Peyer's patch (tissue), 4 donors: ENCODE measurements around the gene RSPH9. TPM values are rescaled to one million over a fixed set of nuclear protein-coding genes. Genes with fewer than 3 reads are reported as not detected.

Experiments used
- DNase-seq, 3 donors: peaks; one replicate each; pipeline ENCODE4 v3.0.0-alpha.2; 2017 to 2019
- H3K27ac ChIP-seq, 4 donors: fragments of 200-600 bp; sonication (generic); one replicate each; pipeline ENCODE4 v1.5.1; 2016 to 2019
- H3K27me3 ChIP-seq, 2 donors: fragments of 200-600 bp; sonication (generic); one replicate each; pipeline ENCODE4 v1.5.1; 2019
- H3K36me3 ChIP-seq, 3 donors: fragments of 200-600 bp; sonication (generic); one replicate each; pipeline ENCODE4 v1.5.1; 2016 to 2019
- H3K4me1 ChIP-seq, 4 donors: fragments of 200-600 bp; sonication (generic); one replicate each; pipeline ENCODE4 v1.5.1; 2016 to 2019
- H3K4me3 ChIP-seq, 4 donors: fragments of 200-600 bp; sonication (generic); 1 replicate in 3 of 4; 2 replicates in 1 of 4; pipeline ENCODE4 v1.5.1; 2016 to 2019; ENCODE audit warnings: mild to moderate bottlenecking in 1 of 4
- H3K9me3 ChIP-seq, 4 donors: fragments of 200-600 bp; sonication (generic); one replicate each; pipeline ENCODE4 v1.5.1; 2016 to 2019; ENCODE audit warnings: mild to moderate bottlenecking in 1 of 4
- CTCF ChIP-seq, 6 experiments: fragments of 450-650 bp in 4 of 6; fragments of 200-600 bp in 2 of 6; sonication (generic) in 1 of 6; IDR thresholded peaks; one replicate each; pipeline ENCODE4 v1.5.1; 2017 to 2019; ENCODE audit warnings: antibody characterized with exemption in 6 of 6, mild to moderate bottlenecking in 3 of 6, moderate library complexity in 1 of 6
- POLR2A ChIP-seq, 2 donors: fragments of 450-650 bp; IDR thresholded peaks; one replicate each; pipeline ENCODE4 v1.5.1; 2017; ENCODE audit warnings: antibody characterized with exemption in 2 of 2, mild to moderate bottlenecking in 2 of 2, moderate library complexity in 2 of 2
- total RNA-seq, 4 donors: library from RNA; depleted of rRNA; stranded (reverse); fragments of >200 nt; gene quantifications; one replicate each; pipeline ENCODE4 v1.1.0, GENCODE V29; 2016

RSPH9 gene
- total RNA-seq, 4 donors from 2014 or later, result 1.7 TPM; not detected in 3

GRCh38 chr6:43680308-43681200, 35.7 kb downstream of the RSPH9 start:
- Histone ChIP-seq H3K27me3 (no peaks in the 10 kb centered on the region), H3K9me3 (no peaks in the 10 kb centered on the region), H3K36me3 (peaks cover 0 to 58% (median 0%) of the 10 kb centered on the region in 3 donors), H3K4me1 (peaks cover 0 to 29% (median 1%) of the 10 kb centered on the region in 4 donors), H3K27ac (no peak overlapping the region), H3K4me3 (no peak overlapping the region)
- no peak for TF ChIP-seq CTCF (IDR thresholded peaks at IDR 0.05)
- TF ChIP-seq POLR2A (IDR thresholded peaks at IDR 0.05), result no peak
- no peak for DNase-seq

DNA sequence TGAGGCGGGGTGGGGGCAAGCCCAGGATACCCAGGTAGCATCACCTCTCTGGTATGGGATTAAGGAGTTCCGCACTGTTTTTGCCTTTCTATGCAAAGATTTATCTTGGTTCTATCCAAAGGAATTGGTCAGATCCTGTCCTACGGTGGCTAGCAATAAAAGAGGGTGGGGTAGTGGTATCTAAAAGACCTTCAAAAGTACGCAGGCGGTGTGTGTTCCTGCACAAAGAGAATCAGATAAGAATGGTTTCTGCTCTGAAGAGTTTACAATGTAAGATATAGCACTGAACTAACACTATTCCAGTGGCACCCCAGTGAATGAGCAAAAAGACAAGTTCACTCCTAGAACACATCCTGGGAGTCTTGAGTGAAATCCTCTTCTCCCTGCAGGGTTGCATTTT, 36.5 kb downstream of the RSPH9 start:
- H3K4me1 ChIP-seq, result peaks cover 0 to 37% (median 1%) of the 10 kb centered on the region in 4 donors
- no peaks in the 10 kb centered on the region for H3K27me3 ChIP-seq
- peaks cover 0 to 51% (median 0%) of the 10 kb centered on the region in 3 donors for H3K36me3 ChIP-seq
- H3K27ac ChIP-seq, result peak overlapping the region in 1 of 4 donors; percentile 31
- DNase-seq, result no peak
- no peak for TF ChIP-seq CTCF (IDR thresholded peaks at IDR 0.05)
- TF ChIP-seq POLR2A (IDR thresholded peaks at IDR 0.05), result no peak
- no peak overlapping the region for H3K4me3 ChIP-seq
- H3K9me3 ChIP-seq, result no peaks in the 10 kb centered on the region

DNA sequence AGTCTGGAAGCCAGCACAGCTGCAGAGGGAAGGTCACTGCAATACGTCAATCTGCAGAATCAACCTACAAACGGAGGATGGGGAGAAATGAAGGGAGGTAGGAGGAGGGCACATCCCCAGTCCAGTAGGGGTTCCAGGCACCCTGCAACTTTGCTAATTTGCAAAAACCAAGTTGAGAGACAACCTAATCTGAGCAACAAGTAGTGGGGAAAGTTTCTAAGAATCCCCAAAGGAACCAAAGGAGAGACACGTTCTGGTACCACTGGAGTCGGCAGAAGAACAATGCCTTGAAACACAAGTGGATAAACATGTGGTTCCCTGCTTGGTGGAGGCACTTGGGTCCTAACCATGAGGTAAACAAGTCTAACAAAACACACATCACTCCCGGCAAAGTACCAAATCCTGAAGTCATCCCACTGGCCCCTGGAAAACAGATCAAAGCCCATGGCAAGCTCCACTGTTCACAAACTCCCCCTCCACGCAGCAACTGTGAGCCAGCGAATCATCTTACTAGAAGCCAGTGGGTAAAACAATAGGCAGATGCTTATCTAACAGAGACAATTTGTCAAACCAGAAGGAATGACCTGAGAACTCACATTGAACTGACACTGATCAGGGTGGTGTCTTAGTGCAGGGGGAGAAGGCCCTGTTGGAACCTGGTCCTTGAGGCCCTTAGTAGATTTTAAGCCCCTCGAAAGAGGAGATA, 38.0 kb downstream of the RSPH9 start:
- H3K9me3 ChIP-seq, result no peaks in the 10 kb centered on the region
- no peaks in the 10 kb centered on the region for H3K27me3 ChIP-seq
- no peak overlapping the region for H3K27ac ChIP-seq
- no peak for DNase-seq
- H3K36me3 ChIP-seq, result peaks cover 0 to 35% (median 0%) of the 10 kb centered on the region in 3 donors
- TF ChIP-seq POLR2A (IDR thresholded peaks at IDR 0.05) (no peak), CTCF (IDR thresholded peaks at IDR 0.05) (no peak)
- peaks cover 4 to 45% (median 8%) of the 10 kb centered on the region in 4 donors for H3K4me1 ChIP-seq
- H3K4me3 ChIP-seq, result no peak overlapping the region

DNA sequence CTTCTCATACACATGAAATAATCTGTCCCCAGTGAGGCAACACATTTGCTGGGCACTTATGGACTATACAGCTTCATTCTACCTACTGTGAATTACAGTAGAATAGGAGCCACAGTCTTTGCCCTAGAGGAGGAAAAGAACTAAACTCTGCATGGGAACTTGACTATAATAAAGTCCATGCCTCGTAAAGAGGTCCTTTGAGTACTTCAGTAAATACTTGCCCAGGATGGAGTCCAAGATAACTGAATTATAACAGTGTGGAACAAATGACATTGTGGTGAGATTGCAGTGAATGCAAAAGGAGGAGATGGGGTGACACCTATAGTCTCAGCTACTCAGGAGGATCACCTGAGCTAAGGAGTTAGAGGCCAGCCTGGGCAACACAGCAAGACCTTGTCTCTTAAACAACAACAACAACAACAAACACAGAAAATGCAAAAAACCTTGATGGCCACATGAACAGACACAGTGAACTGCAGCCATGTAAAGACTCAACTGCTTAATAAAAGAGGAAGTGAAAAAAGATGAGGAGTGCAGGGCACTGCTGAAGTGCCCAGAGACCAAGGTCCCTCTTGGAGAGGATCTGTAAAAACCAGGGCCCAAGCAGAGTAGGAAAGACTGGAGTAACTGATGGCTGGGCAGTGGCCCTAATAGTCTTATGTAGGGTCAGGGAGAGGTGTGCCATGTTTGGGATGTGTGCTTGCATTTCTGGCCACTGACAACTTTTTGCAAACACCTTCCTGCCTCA, 39.0 kb downstream of the RSPH9 start:
- H3K4me3 ChIP-seq, result no peak overlapping the region
- H3K27me3 ChIP-seq, result no peaks in the 10 kb centered on the region
- peaks cover 0 to 25% (median 0%) of the 10 kb centered on the region in 3 donors for H3K36me3 ChIP-seq
- peaks cover 4 to 45% (median 9%) of the 10 kb centered on the region in 4 donors for H3K4me1 ChIP-seq
- no peak for DNase-seq
- no peak for TF ChIP-seq CTCF (IDR thresholded peaks at IDR 0.05)
- TF ChIP-seq POLR2A (IDR thresholded peaks at IDR 0.05), result no peak
- H3K9me3 ChIP-seq, result no peaks in the 10 kb centered on the region
- H3K27ac ChIP-seq, result no peak overlapping the region

DNA sequence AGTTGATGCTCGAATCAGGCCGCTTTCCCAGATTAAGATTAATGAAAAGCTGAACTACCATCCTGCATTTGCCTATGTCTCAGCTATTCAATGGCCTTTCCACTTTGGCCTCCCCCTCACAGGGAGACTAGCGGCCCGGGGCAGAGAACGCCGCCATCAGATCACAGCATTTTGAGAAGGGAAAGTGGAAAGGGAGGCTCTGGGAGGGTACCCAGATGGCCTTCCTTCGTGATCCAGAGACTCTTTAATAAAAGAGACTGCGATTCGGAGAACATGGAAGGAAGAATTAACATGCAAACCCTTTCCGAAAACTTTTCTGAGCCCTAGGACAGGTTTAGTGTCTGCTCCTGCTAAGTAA, 42.2 kb downstream of the RSPH9 start:
- no peaks in the 10 kb centered on the region for H3K9me3 ChIP-seq
- TF ChIP-seq CTCF (IDR thresholded peaks at IDR 0.05) (no peak), POLR2A (IDR thresholded peaks at IDR 0.05) (no peak)
- peak overlapping the region; percentile 61 to 71 (median 67) for H3K27ac ChIP-seq
- DNase-seq, result no peak
- no peaks in the 10 kb centered on the region for H3K27me3 ChIP-seq
- H3K4me3 ChIP-seq, result peak overlapping the region; percentile 59 to 89 (median 67)
- H3K36me3 ChIP-seq, result no peaks in the 10 kb centered on the region
- peaks cover 4 to 42% (median 9%) of the 10 kb centered on the region in 4 donors for H3K4me1 ChIP-seq
